Inferior parietal cortex (tissue), 1 donor: ENCODE measurements around the gene FAM118B.
A peak's percentile ranks its signal among the peaks of the same experiment; 100 is the strongest.

Experiments used
- DNase-seq: peaks from one replicate; pipeline ENCODE4 v3.0.0-alpha.2; 2016; ENCODE audit errors: extremely low spot score

FAM118B gene

GRCh38 chr11:126211236-126212088 lies at the start of gene FAM118B, which contains the start of gene RPUSD4:
TSS of gene FAM118B (plus strand) at chr11:126211782. CDS start at chr11:126235002, 23,220 bp downstream.
TSS of gene RPUSD4 (minus strand) at chr11:126211650. CDS start at chr11:126211638, 12 bp downstream.
- DNase-seq: peak; percentile 96

- DNase-seq: no peak
These were observed 49.1 kb upstream of the FAM118B start for GRCh38 chr11:126162306-126163030.

GRCh38 chr11:126163074-126163700 lies 48.4 kb upstream of the FAM118B start:
- no peak for DNase-seq

DNA sequence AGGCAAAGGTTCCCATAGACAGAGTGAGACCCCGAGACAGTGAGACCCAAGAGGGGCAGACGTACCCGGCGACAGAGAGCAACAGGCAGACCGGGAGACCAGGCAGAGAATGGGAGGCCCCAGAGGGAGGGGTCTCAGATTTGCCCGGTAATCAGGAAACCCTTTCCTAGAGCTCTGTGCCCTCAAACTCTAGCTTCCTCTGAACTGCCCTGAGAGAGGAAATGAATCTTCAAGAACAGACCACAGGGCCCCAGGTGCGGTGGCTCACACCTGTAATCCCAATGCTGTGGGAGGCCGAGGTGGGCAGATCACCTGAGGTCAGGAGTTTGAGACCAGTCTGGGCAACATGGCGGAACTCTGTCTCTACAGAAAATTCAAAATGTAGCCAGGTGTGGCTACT lies 47.8 kb upstream of the FAM118B start:
- no peak for DNase-seq

DNA sequence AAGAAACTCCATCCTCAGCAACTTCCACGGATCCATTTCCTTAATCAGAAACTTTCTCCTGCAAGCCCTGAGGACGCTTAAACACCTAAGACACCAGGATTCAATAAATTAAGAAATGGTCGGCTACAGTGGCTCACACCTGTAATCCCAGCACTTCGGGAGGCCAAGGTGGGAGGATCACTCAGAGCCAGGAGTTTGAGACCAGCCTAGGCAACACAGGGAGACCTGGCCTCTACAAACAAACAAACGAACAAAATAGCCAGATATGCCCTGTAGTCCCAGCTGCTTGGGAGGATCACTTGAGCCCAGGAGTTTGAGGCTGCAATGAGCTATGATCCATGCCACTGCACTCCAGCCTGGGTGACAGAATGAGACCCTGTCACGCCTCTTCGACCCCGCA lies 46.8 kb upstream of the FAM118B start:
- DNase-seq: no peak

DNA sequence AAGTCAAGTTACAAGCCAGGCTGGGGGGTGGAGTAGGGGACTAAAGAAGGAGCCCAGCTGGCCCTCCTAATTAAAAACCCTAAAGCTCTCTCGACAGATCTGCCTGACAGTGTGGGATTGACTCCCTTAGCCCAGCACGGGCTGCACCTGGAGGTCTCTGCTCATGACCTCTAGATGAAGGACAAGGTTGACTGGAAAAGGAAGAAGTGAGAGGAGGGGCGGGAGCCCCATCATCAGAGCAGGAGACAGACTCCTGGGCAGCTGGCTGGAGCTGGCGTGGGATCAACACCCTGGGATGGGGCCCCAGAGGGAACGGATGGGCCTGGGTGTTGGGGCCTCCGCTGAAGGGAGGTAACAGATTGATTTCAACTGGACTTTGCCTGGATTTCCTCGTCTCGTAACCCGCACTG lies 46.3 kb upstream of the FAM118B start:
- DNase-seq: no peak

DNA sequence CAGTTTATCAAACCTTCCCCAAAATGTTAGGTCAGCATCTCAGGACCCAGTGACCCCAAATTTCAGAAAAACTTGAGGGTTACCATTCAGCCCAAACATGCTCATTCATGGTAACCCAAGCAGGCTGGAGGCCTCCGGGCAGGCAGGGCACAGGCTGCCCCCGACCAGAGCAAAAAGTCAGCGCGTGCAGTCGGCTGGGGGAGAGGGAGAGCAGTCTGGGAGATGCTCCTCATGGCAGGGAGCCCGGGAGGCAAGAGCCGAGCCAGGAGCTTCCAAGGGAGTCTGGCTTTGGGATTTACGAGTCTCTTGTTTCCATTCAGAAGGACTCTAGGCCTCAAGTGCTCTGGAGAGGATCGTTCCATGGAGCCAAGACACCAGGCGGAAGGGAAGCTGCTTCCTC lies 45.8 kb upstream of the FAM118B start:
- DNase-seq: no peak

- DNase-seq: no peak
These were observed 45.2 kb upstream of the FAM118B start for GRCh38 chr11:126166413-126166812.

DNA sequence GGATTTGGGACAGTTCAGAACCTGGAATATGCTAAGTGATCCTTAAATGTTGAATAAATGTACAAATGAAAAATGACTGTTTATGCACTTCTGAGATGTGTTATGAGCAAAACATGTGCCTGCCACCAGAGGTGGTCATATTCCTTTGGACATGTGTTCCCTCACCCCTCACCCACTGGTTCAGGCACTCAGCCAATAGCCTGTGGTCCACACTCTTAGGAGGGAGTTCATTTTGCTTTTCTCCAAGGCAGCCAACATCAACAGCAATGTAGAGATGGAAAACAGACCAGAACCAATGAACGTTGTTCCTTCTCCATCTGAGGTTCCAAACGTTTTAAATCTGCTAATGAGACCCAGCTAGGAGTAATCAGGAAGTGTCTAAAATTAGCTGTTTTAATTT lies 44.1 kb upstream of the FAM118B start:
- DNase-seq: no peak

DNA sequence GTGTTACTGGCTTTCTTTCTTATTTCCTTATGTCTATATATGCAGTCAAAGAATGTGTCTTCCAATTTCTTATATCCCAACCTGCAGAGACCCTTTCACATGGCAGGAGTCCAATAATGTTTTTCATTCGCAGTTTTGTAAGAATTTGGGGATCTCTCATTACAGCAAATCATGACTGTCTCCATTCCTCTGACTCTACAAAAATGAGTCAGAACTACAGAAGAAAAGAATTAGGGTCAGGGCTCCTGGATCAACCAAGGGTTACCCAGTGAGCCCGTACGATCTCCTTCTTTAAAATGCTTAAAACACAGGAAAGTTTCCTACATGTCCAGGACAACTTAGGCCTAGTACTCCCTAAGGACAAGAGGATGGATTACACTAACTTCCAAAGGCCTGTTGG lies 42.3 kb upstream of the FAM118B start:
- no peak for DNase-seq

GRCh38 chr11:126172596-126173038 lies 39.0 kb upstream of the FAM118B start:
- no peak for DNase-seq

GRCh38 chr11:126173257-126173656 lies 38.3 kb upstream of the FAM118B start:
- DNase-seq: no peak

- no peak for DNase-seq
These were observed 36.8 kb upstream of the FAM118B start for GRCh38 chr11:126174816-126175215.

DNA sequence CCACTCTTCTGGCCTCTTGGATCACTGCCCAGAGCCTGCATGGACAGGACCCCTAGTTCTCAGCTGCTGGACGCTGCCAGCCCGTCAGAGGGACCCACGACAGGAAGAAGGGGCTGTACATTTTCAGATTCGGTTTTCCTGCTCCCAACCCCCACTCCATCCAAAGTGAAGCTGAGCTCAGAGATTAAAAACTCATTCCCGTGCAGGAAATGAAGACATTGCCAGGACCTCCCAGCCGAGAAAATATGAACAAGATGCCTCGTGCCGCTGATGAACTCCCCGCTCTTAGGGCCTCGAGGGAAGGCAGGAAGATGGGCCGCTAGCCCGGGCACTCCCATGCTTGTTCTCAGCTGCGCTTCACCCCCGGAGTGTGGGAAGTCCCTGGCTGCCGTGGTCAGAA lies 36.2 kb upstream of the FAM118B start:
- DNase-seq: no peak

GRCh38 chr11:126176853-126177470 lies 34.6 kb upstream of the FAM118B start:
- no peak for DNase-seq

DNA sequence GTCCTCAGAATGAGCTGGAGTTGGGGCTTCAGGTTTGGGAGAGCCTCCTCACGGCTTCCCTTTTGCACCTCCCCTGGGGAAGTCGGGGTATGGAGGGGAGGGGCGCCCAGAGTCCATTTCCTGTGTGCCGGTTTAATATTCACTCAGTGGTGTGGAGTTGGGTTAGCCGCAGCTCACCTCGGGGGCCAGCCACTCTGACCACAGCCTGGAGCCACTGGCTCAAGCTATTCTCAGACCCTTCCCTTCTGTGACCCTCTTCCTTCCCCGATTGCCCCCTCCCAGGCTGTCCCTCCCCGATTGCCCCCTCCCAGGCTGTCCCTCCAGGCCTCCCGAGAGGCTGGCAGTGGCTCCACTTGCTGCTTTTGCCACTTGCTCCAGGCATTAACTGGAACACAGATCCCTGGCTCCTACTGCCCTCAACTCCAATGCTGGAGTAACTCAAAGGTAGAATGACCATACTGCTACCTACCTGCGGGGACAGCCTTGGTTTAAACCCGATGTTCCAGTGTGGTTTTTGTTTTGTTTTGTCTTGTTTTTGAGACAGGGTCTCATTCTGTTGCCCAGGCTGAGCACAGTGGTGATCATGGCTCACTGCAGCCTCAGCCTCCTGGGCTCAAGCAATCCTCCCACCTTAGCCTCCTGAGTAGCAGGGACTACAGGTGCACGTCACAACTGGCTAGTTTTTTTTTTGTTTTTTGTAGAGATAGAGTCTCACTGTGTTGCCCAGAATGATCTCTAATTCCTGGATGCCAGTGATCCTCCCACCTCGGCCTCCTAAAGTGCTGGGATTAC lies 29.4 kb upstream of the FAM118B start:
- no peak for DNase-seq

DNA sequence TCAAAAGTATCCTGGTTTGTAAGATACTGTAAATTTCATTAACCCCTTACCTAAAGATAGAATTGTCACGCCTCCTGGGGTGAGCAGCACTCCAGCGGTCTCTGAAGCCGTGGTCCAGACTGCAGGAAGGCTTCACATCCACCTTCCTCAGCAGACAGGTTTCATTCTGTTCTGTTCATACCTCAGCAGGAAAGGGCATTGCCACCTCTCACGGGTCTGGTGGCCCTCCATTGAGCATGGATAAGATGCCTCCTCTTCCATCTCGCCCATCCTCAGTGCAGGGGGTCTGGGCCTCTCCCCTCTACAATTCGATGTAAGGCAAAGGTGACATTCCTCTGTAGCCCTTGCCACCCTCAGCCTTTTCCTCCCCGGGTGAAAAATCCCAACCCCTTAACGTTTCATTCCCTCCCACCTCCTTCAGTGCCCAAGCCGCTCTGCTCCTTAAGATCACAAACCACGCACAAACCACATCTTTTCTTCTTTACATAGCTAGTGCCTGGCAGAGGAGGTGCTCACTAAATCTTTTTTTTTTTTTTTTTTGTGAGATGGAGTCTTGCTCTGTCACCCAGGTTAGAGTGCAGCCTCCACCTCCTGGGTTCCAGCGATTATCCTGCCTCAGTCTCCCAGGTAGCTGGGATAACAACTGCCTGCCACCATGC lies 28.7 kb upstream of the FAM118B start:
- DNase-seq: no peak

DNA sequence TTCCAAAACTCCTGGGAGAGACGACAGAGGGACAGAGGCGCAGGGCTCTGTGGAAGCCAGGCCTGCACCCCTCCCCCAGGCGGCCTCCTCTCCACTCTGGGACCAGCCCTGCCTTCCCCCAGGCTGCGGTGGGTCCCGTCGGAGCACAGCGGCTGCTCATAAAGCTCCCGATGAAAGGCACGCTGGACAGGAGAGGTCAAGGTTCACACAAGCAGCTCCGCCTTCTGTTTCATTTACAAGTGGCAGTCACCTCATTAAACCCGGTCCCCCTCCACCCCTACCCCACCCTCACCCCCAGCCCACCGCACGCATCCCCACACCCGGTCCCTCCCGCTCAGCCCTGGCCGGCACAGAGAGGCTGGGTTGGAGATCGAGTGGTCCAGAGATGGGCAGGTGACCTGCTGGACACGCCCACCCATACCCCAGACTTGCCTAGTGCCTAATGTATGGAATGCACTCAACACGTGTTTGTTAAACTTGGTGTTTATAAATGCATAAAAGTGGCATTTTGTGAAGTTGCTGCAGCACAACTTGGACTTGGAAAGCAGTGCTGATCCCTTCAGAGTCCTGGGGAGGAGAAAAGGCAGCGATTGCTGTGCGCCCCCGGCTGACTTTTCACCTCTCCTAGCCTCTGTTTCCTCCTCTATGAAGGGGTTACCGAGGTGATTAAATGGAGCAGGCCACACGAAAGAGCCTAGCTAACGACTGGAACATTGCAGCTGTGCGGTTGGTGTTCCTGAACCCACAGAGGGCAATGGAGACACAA lies 26.1 kb upstream of the FAM118B start:
- DNase-seq: no peak

GRCh38 chr11:126186025-126186698 lies 25.4 kb upstream of the FAM118B start:
- DNase-seq: no peak
